H1 (cell line): ENCODE measurements around the gene EXD3. TPM values are rescaled to one million over a fixed set of nuclear protein-coding genes. Genes with fewer than 3 reads are reported as not detected.
A peak's percentile ranks its signal among the peaks of the same experiment; 100 is the strongest.

Experiments used
- CTCF ChIA-PET: fragments of 300-600 bp; sonication (Branson Sonifier 250); formaldehyde crosslinking; loops from one replicate; lab custom pipeline; 2021; ENCODE audit not compliant: partially characterized antibody; lab: Charles Lee
- POLR2A ChIA-PET: fragments of 300-600 bp; sonication (Branson Sonifier 250); formaldehyde crosslinking; loops from one replicate; lab custom pipeline; 2021; ENCODE audit warnings: inconsistent platforms; ENCODE audit not compliant: partially characterized antibody; lab: Charles Lee
- DNase-seq, 2 experiments: peaks; one replicate each; pipeline versions ENCODE4 v3.0.0 to v3.0.0-alpha.2; 2010 to 2022; ENCODE audit warnings: low spot score in 2 of 2, low read depth in 1 of 2, mixed read lengths in 1 of 2
- FAIRE-seq: peaks from 2 replicates; lab custom pipeline; 2011; peaks lifted over from hg19 to GRCh38; lab: Jason Lieb, UNC
- H2AFZ ChIP-seq: 2 replicates; pipeline ENCODE4 v1.8.1; 2012; ENCODE audit warnings: low read length, inconsistent platforms
- H2AK5ac ChIP-seq: 2 replicates; pipeline ENCODE4 v1.6.1; 2013; ENCODE audit warnings: low read depth, low read length
- H2BK120ac ChIP-seq: replicated peaks from 2 replicates; pipeline ENCODE3; 2013; ENCODE audit warnings: low read depth, low read length, inconsistent platforms
- H2BK12ac ChIP-seq: 2 replicates; pipeline ENCODE4 v1.6.1; 2013; ENCODE audit warnings: low read depth, low read length
- H2BK15ac ChIP-seq: 2 replicates; pipeline ENCODE4 v1.6.1; 2013; ENCODE audit warnings: low read length
- H2BK20ac ChIP-seq: 2 replicates; pipeline ENCODE4 v1.6.1; 2013; ENCODE audit warnings: low read length
- H2BK5ac ChIP-seq: 2 replicates; pipeline ENCODE4 v1.6.1; 2013; ENCODE audit warnings: low read depth, low read length
- H3K14ac ChIP-seq: 2 replicates; pipeline ENCODE4 v1.6.1; 2013; ENCODE audit warnings: inconsistent platforms; ENCODE audit not compliant: insufficient read length
- H3K18ac ChIP-seq: 2 replicates; pipeline ENCODE4 v1.6.1; 2013; ENCODE audit warnings: low read length; ENCODE audit errors: extremely low read depth
- H3K23ac ChIP-seq: 2 replicates; pipeline ENCODE4 v1.6.1; 2013; ENCODE audit warnings: inconsistent platforms; ENCODE audit not compliant: insufficient read length
- H3K23me2 ChIP-seq: 2 replicates; pipeline ENCODE4 v1.6.1; 2013; ENCODE audit warnings: low read depth, low read length
- H3K27ac ChIP-seq: 2 replicates; pipeline ENCODE4 v1.6.1; 2011; ENCODE audit warnings: low read depth, low read length, inconsistent platforms
- H3K27me3 ChIP-seq, 4 experiments: replicated peaks in 1 of 4; 1 replicate in 1 of 4; 2 replicates in 3 of 4; pipeline versions ENCODE4 v1.6.1 to v1.8.1; 2011 to 2013; ENCODE audit warnings: low read length in 3 of 4, mild to moderate bottlenecking in 3 of 4, inconsistent platforms in 2 of 4, mixed read lengths in 2 of 4, moderate library complexity in 1 of 4; ENCODE audit not compliant: control insufficient read depth in 3 of 4, insufficient read depth in 3 of 4; ENCODE audit errors: extremely low read depth in 1 of 4
- H3K36me3 ChIP-seq, 4 experiments: 2 replicates each; pipeline versions ENCODE4 v1.6.1 to v1.8.1; 2011 to 2013; ENCODE audit warnings: mild to moderate bottlenecking in 4 of 4, low read length in 3 of 4, moderate library complexity in 2 of 4, control low read depth in 1 of 4, inconsistent platforms in 1 of 4; ENCODE audit not compliant: insufficient read depth in 4 of 4, control insufficient read depth in 2 of 4
- H3K4ac ChIP-seq: replicated peaks from 2 replicates; pipeline ENCODE3; 2013; ENCODE audit warnings: low read length, low read depth, mixed read lengths, inconsistent platforms; ENCODE audit not compliant: insufficient read length
- H3K4me1 ChIP-seq, 4 experiments: replicated peaks in 1 of 4; 1 replicate in 1 of 4; 2 replicates in 3 of 4; pipeline versions ENCODE4 v1.6.1 to v1.8.1; 2011 to 2013; ENCODE audit warnings: low read length in 3 of 4, inconsistent platforms in 2 of 4, mixed read lengths in 1 of 4; ENCODE audit not compliant: insufficient read depth in 4 of 4, control insufficient read depth in 3 of 4
- H3K4me2 ChIP-seq, 2 experiments: 2 replicates each; pipeline versions ENCODE4 v1.6.1 to v1.8.1; 2011 to 2013; ENCODE audit warnings: low read depth in 2 of 2, low read length in 2 of 2, control low read depth in 1 of 2, inconsistent platforms in 1 of 2, mild to moderate bottlenecking in 1 of 2; ENCODE audit not compliant: insufficient read depth in 1 of 2
- H3K4me3 ChIP-seq, 4 experiments: fragments of 200-600, 300-600 bp in 1 of 4; sonication (generic), shearing (Covaris generic), sonication (Bioruptor Twin) in 1 of 4; 2 replicates each; pipeline versions ENCODE4 v1.5.1 to v1.8.1; 2011 to 2016; ENCODE audit warnings: low read length in 4 of 4, low read depth in 3 of 4, control low read depth in 2 of 4, inconsistent platforms in 2 of 4, mild to moderate bottlenecking in 2 of 4, mixed read lengths in 1 of 4, moderate library complexity in 1 of 4; ENCODE audit not compliant: insufficient read depth in 2 of 4; ENCODE audit errors: extremely low read depth in 1 of 4
- H3K56ac ChIP-seq: replicated peaks from 2 replicates; pipeline ENCODE3; 2013; ENCODE audit warnings: low read depth, mild to moderate bottlenecking, mixed read lengths, low read length, inconsistent platforms; ENCODE audit not compliant: insufficient read length
- H3K79me1 ChIP-seq: 2 replicates; pipeline ENCODE4 v1.6.1; 2013; ENCODE audit warnings: low read depth, low read length, control low read depth
- H3K79me2 ChIP-seq, 2 experiments: 2 replicates each; pipeline versions ENCODE4 v1.6.1 to v1.8.1; 2012 to 2013; ENCODE audit warnings: low read length in 2 of 2, mild to moderate bottlenecking in 2 of 2, inconsistent platforms in 1 of 2; ENCODE audit not compliant: insufficient read depth in 2 of 2, control insufficient read depth in 1 of 2
- H3K9ac ChIP-seq, 4 experiments: replicated peaks in 1 of 4; 1 replicate in 1 of 4; 2 replicates in 3 of 4; pipeline versions ENCODE4 v1.6.1 to v1.8.1; 2011 to 2013; ENCODE audit warnings: low read depth in 3 of 4, low read length in 3 of 4, control low read depth in 2 of 4, mild to moderate bottlenecking in 2 of 4, moderate library complexity in 2 of 4, inconsistent platforms in 1 of 4; ENCODE audit errors: extremely low read depth in 1 of 4
- H3K9me3 ChIP-seq, 2 experiments: 2 replicates each; pipeline versions ENCODE4 v1.6.1 to v1.8.1; 2012 to 2013; ENCODE audit warnings: mild to moderate bottlenecking in 2 of 2, moderate library complexity in 2 of 2, control low read depth in 1 of 2, inconsistent platforms in 1 of 2, low read depth in 1 of 2, low read length in 1 of 2, mixed read lengths in 1 of 2; ENCODE audit not compliant: insufficient read depth in 2 of 2
- H4K20me1 ChIP-seq, 2 experiments: replicated peaks in 1 of 2; 2 replicates each; pipeline versions ENCODE3 to v1.8.1; 2011 to 2013; ENCODE audit warnings: inconsistent platforms in 2 of 2, low read length in 2 of 2, mild to moderate bottlenecking in 1 of 2; ENCODE audit not compliant: insufficient read depth in 2 of 2, control insufficient read depth in 1 of 2
- H4K5ac ChIP-seq: 2 replicates; pipeline ENCODE4 v1.6.1; 2013; ENCODE audit warnings: low read length, low read depth, mixed read lengths, inconsistent platforms; ENCODE audit not compliant: insufficient read length
- H4K8ac ChIP-seq: 2 replicates; pipeline ENCODE4 v1.8.0; 2013; ENCODE audit warnings: mild to moderate bottlenecking, moderate library complexity, low read length, inconsistent platforms; ENCODE audit not compliant: insufficient read depth; ENCODE audit errors: extremely low read depth
- H4K91ac ChIP-seq: replicated peaks from 2 replicates; pipeline ENCODE3; 2013; ENCODE audit warnings: low read length, mixed read lengths, inconsistent platforms; ENCODE audit not compliant: insufficient read length
- BACH1 ChIP-seq: IDR thresholded peaks from 2 replicates; pipeline ENCODE4 v1.6.1; 2012; ENCODE audit warnings: low read length, improper control_type of control experiment
- CTBP2 ChIP-seq: IDR thresholded peaks from 2 replicates; pipeline ENCODE4 v1.7.0; 2011; ENCODE audit warnings: borderline replicate concordance, mild to moderate bottlenecking, moderate library complexity, mixed read lengths, low read length; ENCODE audit not compliant: insufficient read depth, insufficient read length
- EGR1 ChIP-seq: IDR thresholded peaks from 2 replicates; pipeline ENCODE4 v1.6.1; 2011; ENCODE audit warnings: low read depth, low read length, borderline replicate concordance
- GTF2F1 ChIP-seq: IDR thresholded peaks from 2 replicates; pipeline ENCODE4 v1.6.1; 2012; ENCODE audit warnings: low read depth, low read length, improper control_type of control experiment, borderline replicate concordance
- HDAC6 ChIP-seq: IDR thresholded peaks from one replicate; pipeline ENCODE4 v1.7.1; 2012; ENCODE audit warnings: low read depth, mild to moderate bottlenecking, inconsistent platforms, low read length, moderate library complexity
- JUND ChIP-seq: IDR thresholded peaks from 2 replicates; pipeline ENCODE4 v1.6.1; 2011; ENCODE audit warnings: mild to moderate bottlenecking, improper control_type of control experiment, low read length
- KDM5A ChIP-seq: fragments of 200-600 bp; IDR thresholded peaks from 2 replicates; pipeline ENCODE4 v1.7.1; 2012; ENCODE audit warnings: mild to moderate bottlenecking, low read length, inconsistent platforms, mixed read lengths
- RBBP5 ChIP-seq: IDR thresholded peaks from 2 replicates; pipeline ENCODE4 v1.7.1; 2012; ENCODE audit warnings: low read depth, mild to moderate bottlenecking, inconsistent platforms, low read length, moderate library complexity, borderline replicate concordance
- RFX5 ChIP-seq: IDR thresholded peaks from 2 replicates; pipeline ENCODE4 v1.6.1; 2011; ENCODE audit warnings: low read depth, low read length, improper control_type of control experiment, borderline replicate concordance
- SIRT6 ChIP-seq: IDR thresholded peaks from one replicate; pipeline ENCODE4 v1.7.1; 2012; ENCODE audit warnings: low read length, inconsistent platforms
- SIX5 ChIP-seq: IDR thresholded peaks from 2 replicates; pipeline ENCODE4 v1.6.1; 2011; ENCODE audit warnings: mild to moderate bottlenecking, low read depth, low read length
- SP2 ChIP-seq: IDR thresholded peaks from 2 replicates; pipeline ENCODE4 v1.6.1; 2012; ENCODE audit warnings: mild to moderate bottlenecking, low read length, inconsistent platforms
- SRF ChIP-seq: IDR thresholded peaks from 2 replicates; pipeline ENCODE4 v1.6.1; 2011; ENCODE audit warnings: mild to moderate bottlenecking, low read depth, low read length, moderate library complexity
- YY1 ChIP-seq: IDR thresholded peaks from 2 replicates; pipeline ENCODE4 v1.6.1; 2011; ENCODE audit warnings: low read depth, mild to moderate bottlenecking, low read length
- WGBS, 2 experiments: shearing (Covaris generic) in 1 of 2; methylation state at CpG; one replicate each; pipeline versions ENCODE4 v1.1.6 to v1.1.7; 2013 to 2015; ENCODE audit warnings: low lambda C conversion rate in 2 of 2, mixed read lengths in 2 of 2, inconsistent platforms in 1 of 2, low coverage in 1 of 2, missing lambda C conversion rate in 1 of 2; ENCODE audit not compliant: insufficient replicate concordance in 2 of 2, insufficient coverage in 1 of 2, insufficient read length in 1 of 2; ENCODE audit errors: extremely low coverage in 1 of 2, missing lambda C conversion rate in 1 of 2; 5-methylcytosine and 5-hydroxymethylcytosine counted together
- polyA plus RNA-seq, 7 experiments: library from polyadenylated mRNA; depleted of rRNA in 3 of 7; stranded (reverse) in 5 of 7; unstranded in 2 of 7; fragments of >200 nt in 5 of 7; fragments of 200-250 nt in 2 of 7; gene quantifications; 1 replicate in 5 of 7; 2 replicates in 1 of 7; 4 replicates in 1 of 7; pipeline versions ENCODE4 v1.2.1 to v1.2.3, GENCODE V29; 2011 to 2013; ENCODE audit warnings: missing spikeins in 2 of 7, mixed read lengths in 2 of 7
- total RNA-seq: library from RNA; stranded (reverse); fragmentation: NEBNext Ultra II Directional; extraction: Animal tissue kit (Norgen Biotek cat#: 25700); gene quantifications from 2 replicates; pipeline ENCODE4 v1.2.1, GENCODE V29; 2021

Gene EXD3
- total and polyA plus RNA-seq, 2 of the 8 experiments (the other 6 are each of a cell fraction or from before 2014, with no cell fraction given): 7.2 to 9.4 TPM

DNA sequence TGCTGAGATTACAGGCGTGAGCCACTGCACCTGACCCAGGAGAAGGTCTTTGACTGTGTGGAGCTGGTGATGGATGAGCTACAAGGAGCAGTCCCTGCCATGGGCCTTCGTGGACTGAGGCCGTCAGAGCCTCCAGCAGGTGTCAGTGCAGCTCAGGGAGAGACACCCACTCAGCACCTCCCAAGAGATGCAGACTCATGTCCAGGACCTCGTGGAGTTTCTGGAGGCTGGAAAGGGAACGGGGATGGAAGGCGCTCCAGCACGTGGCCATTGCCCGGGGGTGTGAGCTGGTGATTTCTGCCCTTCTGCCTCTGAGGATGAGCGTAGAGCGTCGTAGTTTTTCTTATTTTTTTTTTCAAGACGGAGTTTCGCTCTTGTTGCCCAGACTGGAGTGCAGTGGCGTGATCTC lies 136.0 kb downstream of the EXD3 start:
- Histone ChIP-seq H4K8ac (peak overlapping the region; percentile 28), H3K79me2 (no peaks in the 10 kb centered on the region), H3K56ac (no peak overlapping the region), H2BK5ac (no peak overlapping the region), H2AK5ac (no peak overlapping the region), H3K27ac (no peak overlapping the region), H2BK120ac (no peak overlapping the region), H2BK20ac (no peak overlapping the region), H4K5ac (no peak overlapping the region), H3K79me1 (no peaks in the 10 kb centered on the region; the same call in 1 of the 2 replicates), H3K36me3 (no peaks in the 10 kb centered on the region), H2AFZ (no peak overlapping the region), H3K14ac (no peak overlapping the region), H3K18ac (no peak overlapping the region), H2BK15ac (no peak overlapping the region), H3K23me2 (no peaks in the 10 kb centered on the region; the same call in 1 of the 2 replicates), H3K23ac (no peak overlapping the region), H4K20me1 (no peaks in the 10 kb centered on the region), H3K4me2 (no peak overlapping the region), H3K4me1 (peaks cover 0 to under 1% (median 0%) of the 10 kb centered on the region in 4 experiments; a peak in 1 of 7 replicates), H4K91ac (no peak overlapping the region), H3K4ac (no peak overlapping the region), H3K27me3 (no peaks in the 10 kb centered on the region; a peak in 2 of 7 replicates), H3K9me3 (no peaks in the 10 kb centered on the region; a peak in 1 of 4 replicates), H2BK12ac (no peak overlapping the region), H3K4me3 (no peak overlapping the region), H3K9ac (no peak overlapping the region)
- DNase-seq (peak in 1 of 2 experiments; percentile 68), FAIRE-seq (no peak)
- POLR2A ChIA-PET: interaction anchor here (0.5 to 1.6 kb wide), 5 partner anchors 10 to 30 kb away, joined by 3 to 12 read pairs (median 3); partner anchors contain the start of genes NRARP and TOR4A
- CTCF ChIA-PET: interaction anchor here (0.6 to 3.0 kb wide), 39 partner anchors 10 to 318 kb away, joined by 3 to 21 read pairs (median 4); partner anchors contain the start of genes EXD3, NELFB, NOXA1 and NRARP
- WGBS, 2 experiments: 64% methylated on average over 14 of the region's 14 CpGs; no CpG with 5 or more reads in 1 of the 2 experiments
- TF ChIP-seq SP2 (no peak), EGR1 (0 out of 2 replicates have a peak, but pooled peaks have one; percentile 27), CTBP2 (no peak), KDM5A (no peak), HDAC6 (no peak), SRF (no peak), SIX5 (no peak), RBBP5 (no peak), GTF2F1 (no peak), BACH1 (peak; percentile 85), RFX5 (no peak), YY1 (0 out of 2 replicates have a peak, but pooled peaks have one; percentile 44), JUND (no peak), SIRT6 (no peak)
